ENCODE measurements around the gene CHURC1.

DNA sequence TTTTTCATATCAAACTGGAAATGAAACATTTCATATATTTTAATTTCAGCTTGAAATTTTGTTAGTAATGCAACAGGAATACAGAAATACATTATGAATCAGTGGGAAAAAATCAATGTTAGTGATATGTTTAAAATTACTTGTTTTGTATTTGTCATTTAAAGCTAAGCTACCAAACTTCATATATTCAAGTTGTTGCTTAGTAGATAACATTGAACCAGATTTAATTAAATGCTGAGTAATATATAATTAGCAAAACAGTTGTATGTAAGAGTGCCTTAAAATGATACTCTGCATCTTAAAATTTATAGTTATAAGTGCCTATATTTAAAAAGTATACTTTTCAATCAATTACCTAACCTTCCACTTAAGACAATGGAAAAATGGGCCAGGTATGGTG, 5.0 kb downstream of the CHURC1 start:
- TF ChIP-seq ZNF530 (tag by site-specific recombination; IDR thresholded peaks at IDR 0.05; ENCODE audit: low read depth) (no peak), KLF9 (tag by site-specific recombination; IDR thresholded peaks at IDR 0.05; ENCODE audit: low read depth) (no peak), BCL11A (tag by site-specific recombination; IDR thresholded peaks at IDR 0.05; ENCODE audit: low read depth) (no peak), ZNF529 (tag by site-specific recombination; IDR thresholded peaks at IDR 0.05; ENCODE audit: insufficient replicate concordance) (no peak), ZNF24 (tag by site-specific recombination; IDR thresholded peaks at IDR 0.05) (no peak), YY1 (tag by site-specific recombination; IDR thresholded peaks at IDR 0.05) (no peak), ZNF138 (tag by site-specific recombination; IDR thresholded peaks at IDR 0.05; ENCODE audit: borderline replicate concordance) (no peak), ZNF354C (tag by site-specific recombination; IDR thresholded peaks at IDR 0.05; ENCODE audit: borderline replicate concordance, low read depth) (no peak), SCRT1 (tag by site-specific recombination; IDR thresholded peaks at IDR 0.05; ENCODE audit: borderline replicate concordance) (no peak), ZBTB20 (tag by site-specific recombination; IDR thresholded peaks at IDR 0.05) (no peak)
- TF ChIP-seq, protein P1, sequence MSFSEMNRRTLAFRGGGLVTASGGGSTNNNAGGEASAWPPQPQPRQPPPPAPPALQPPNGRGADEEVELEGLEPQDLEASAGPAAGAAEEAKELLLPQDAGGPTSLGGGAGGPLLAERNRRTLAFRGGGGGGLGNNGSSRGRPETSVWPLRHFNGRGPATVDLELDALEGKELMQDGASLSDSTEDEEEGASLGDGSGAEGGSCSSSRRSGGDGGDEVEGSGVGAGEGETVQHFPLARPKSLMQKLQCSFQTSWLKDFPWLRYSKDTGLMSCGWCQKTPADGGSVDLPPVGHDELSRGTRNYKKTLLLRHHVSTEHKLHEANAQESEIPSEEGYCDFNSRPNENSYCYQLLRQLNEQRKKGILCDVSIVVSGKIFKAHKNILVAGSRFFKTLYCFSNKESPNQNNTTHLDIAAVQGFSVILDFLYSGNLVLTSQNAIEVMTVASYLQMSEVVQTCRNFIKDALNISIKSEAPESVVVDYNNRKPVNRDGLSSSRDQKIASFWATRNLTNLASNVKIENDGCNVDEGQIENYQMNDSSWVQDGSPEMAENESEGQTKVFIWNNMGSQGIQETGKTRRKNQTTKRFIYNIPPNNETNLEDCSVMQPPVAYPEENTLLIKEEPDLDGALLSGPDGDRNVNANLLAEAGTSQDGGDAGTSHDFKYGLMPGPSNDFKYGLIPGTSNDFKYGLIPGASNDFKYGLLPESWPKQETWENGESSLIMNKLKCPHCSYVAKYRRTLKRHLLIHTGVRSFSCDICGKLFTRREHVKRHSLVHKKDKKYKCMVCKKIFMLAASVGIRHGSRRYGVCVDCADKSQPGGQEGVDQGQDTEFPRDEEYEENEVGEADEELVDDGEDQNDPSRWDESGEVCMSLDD (tag by site-specific recombination; IDR thresholded peaks at IDR 0.05), result no peak
- TF ChIP-seq, protein P2, sequence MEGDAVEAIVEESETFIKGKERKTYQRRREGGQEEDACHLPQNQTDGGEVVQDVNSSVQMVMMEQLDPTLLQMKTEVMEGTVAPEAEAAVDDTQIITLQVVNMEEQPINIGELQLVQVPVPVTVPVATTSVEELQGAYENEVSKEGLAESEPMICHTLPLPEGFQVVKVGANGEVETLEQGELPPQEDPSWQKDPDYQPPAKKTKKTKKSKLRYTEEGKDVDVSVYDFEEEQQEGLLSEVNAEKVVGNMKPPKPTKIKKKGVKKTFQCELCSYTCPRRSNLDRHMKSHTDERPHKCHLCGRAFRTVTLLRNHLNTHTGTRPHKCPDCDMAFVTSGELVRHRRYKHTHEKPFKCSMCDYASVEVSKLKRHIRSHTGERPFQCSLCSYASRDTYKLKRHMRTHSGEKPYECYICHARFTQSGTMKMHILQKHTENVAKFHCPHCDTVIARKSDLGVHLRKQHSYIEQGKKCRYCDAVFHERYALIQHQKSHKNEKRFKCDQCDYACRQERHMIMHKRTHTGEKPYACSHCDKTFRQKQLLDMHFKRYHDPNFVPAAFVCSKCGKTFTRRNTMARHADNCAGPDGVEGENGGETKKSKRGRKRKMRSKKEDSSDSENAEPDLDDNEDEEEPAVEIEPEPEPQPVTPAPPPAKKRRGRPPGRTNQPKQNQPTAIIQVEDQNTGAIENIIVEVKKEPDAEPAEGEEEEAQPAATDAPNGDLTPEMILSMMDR (tag by site-specific recombination; IDR thresholded peaks at IDR 0.05), result no peak
- TF ChIP-seq, protein P3, sequence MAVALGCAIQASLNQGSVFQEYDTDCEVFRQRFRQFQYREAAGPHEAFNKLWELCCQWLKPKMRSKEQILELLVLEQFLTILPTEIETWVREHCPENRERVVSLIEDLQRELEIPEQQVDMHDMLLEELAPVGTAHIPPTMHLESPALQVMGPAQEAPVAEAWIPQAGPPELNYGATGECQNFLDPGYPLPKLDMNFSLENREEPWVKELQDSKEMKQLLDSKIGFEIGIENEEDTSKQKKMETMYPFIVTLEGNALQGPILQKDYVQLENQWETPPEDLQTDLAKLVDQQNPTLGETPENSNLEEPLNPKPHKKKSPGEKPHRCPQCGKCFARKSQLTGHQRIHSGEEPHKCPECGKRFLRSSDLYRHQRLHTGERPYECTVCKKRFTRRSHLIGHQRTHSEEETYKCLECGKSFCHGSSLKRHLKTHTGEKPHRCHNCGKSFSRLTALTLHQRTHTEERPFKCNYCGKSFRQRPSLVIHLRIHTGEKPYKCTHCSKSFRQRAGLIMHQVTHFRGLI (tag by site-specific recombination; IDR thresholded peaks at IDR 0.05), result no peak

Data from HEK293 (cell line).